ENCODE results near the gene ADGRG6. TPM values are rescaled to one million over a fixed set of nuclear protein-coding genes. Genes with fewer than 3 reads are reported as not detected.

The ADGRG6 gene
- total RNA-seq, 2 experiments from 2014 or later, result 1.6 TPM

- POLR2A ChIA-PET, result no interaction called here
- ATAC-seq (no peak), DNase-seq (no peak)
- CTCF ChIA-PET, result no interaction called here
- H3K4me1 Mint-ChIP-seq (ENCODE audit: low read depth), result no peaks in the 10 kb centered on the region
- peaks cover 10% of the 10 kb centered on the region for H3K27me3 Mint-ChIP-seq (ENCODE audit: low read depth)
- H3K27ac Mint-ChIP-seq, result no peak overlapping the region
- H3K9me3 Mint-ChIP-seq (ENCODE audit: insufficient read depth), result no peaks in the 10 kb centered on the region
- H3K4me3 Mint-ChIP-seq, result no peak overlapping the region
- no peaks in the 10 kb centered on the region for H3K36me3 Mint-ChIP-seq (ENCODE audit: low read depth)
Observed at GRCh38 chr6:142293121-142293520, 8.7 kb upstream of the ADGRG6 start.

- no peaks in the 10 kb centered on the region for H3K36me3 Mint-ChIP-seq (ENCODE audit: low read depth)
- DNase-seq (no peak), ATAC-seq (no peak)
- ChIA-PET CTCF (no interaction called here), POLR2A (no interaction called here)
- H3K4me3 Mint-ChIP-seq, result no peak overlapping the region
- no peaks in the 10 kb centered on the region for H3K4me1 Mint-ChIP-seq (ENCODE audit: low read depth)
- H3K27me3 Mint-ChIP-seq (ENCODE audit: low read depth), result peaks cover 14% of the 10 kb centered on the region
- no peaks in the 10 kb centered on the region for H3K9me3 Mint-ChIP-seq (ENCODE audit: insufficient read depth)
- no peak overlapping the region for H3K27ac Mint-ChIP-seq
Observed at GRCh38 chr6:142294679-142295078, 7.1 kb upstream of the ADGRG6 start.

GRCh38 chr6:142296975-142297604 is 4.7 kb upstream of the ADGRG6 start:
- Mint-ChIP-seq H3K36me3 (ENCODE audit: low read depth) (no peaks in the 10 kb centered on the region), H3K9me3 (ENCODE audit: insufficient read depth) (no peaks in the 10 kb centered on the region), H3K27ac (no peak overlapping the region), H3K4me3 (no peak overlapping the region), H3K4me1 (ENCODE audit: low read depth) (peaks cover 3% of the 10 kb centered on the region), H3K27me3 (ENCODE audit: low read depth) (peaks cover 22% of the 10 kb centered on the region)
- DNase-seq, result no peak
- POLR2A ChIA-PET, result no interaction called here
- CTCF ChIA-PET, result no interaction called here
- no peak for ATAC-seq

- Mint-ChIP-seq H3K4me1 (ENCODE audit: low read depth) (peaks cover 8% of the 10 kb centered on the region), H3K9me3 (ENCODE audit: insufficient read depth) (no peaks in the 10 kb centered on the region), H3K36me3 (ENCODE audit: low read depth) (no peaks in the 10 kb centered on the region), H3K4me3 (no peak overlapping the region), H3K27ac (no peak overlapping the region), H3K27me3 (ENCODE audit: low read depth) (peaks cover 26% of the 10 kb centered on the region)
- ATAC-seq (no peak), DNase-seq (no peak)
- ChIA-PET CTCF (no interaction called here), POLR2A (no interaction called here)
Observed at GRCh38 chr6:142297605-142297995, 4.2 kb upstream of the ADGRG6 start.

GRCh38 chr6:142297996-142298753 is 3.6 kb upstream of the ADGRG6 start:
- no peak overlapping the region for H3K4me3 Mint-ChIP-seq
- H3K27ac Mint-ChIP-seq, result no peak overlapping the region
- CTCF ChIA-PET, result no interaction called here
- DNase-seq (no peak), ATAC-seq (no peak)
- H3K36me3 Mint-ChIP-seq (ENCODE audit: low read depth), result no peaks in the 10 kb centered on the region
- H3K27me3 Mint-ChIP-seq (ENCODE audit: low read depth), result peaks cover 32% of the 10 kb centered on the region
- H3K9me3 Mint-ChIP-seq (ENCODE audit: insufficient read depth), result no peaks in the 10 kb centered on the region
- H3K4me1 Mint-ChIP-seq (ENCODE audit: low read depth), result peaks cover 10% of the 10 kb centered on the region
- POLR2A ChIA-PET, result no interaction called here

DNA sequence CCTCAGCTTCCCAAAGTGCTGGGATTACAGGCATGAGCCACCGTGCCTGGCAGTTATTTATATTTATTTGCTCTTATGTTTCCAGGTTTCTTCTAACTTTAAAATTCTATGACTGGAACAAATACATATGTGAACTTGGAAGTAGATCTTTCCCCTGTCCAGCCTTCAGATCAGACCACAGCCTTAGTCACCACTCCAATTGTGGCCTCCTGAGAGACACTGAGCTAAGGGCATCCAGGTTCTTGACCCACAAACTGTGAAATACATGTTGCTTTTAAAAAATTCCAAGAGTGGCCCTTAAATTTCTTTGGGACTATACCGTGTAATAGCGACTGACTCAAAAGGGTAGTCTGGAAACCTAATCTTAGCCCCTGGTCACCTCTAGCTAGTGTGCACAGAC is 1.5 kb upstream of the ADGRG6 start:
- CTCF ChIA-PET, result interaction anchor here (1.6 kb wide), 1 partner anchor 144 kb away, joined by 3 read pairs; no protein-coding TSS in a partner anchor
- POLR2A ChIA-PET, result no interaction called here
- H3K4me3 Mint-ChIP-seq, result no peak overlapping the region
- DNase-seq (no peak), ATAC-seq (no peak)
- H3K4me1 Mint-ChIP-seq (ENCODE audit: low read depth), result peaks cover 10% of the 10 kb centered on the region
- H3K9me3 Mint-ChIP-seq (ENCODE audit: insufficient read depth), result no peaks in the 10 kb centered on the region
- peaks cover 25% of the 10 kb centered on the region for H3K27me3 Mint-ChIP-seq (ENCODE audit: low read depth)
- no peak overlapping the region for H3K27ac Mint-ChIP-seq
- no peaks in the 10 kb centered on the region for H3K36me3 Mint-ChIP-seq (ENCODE audit: low read depth)

DNA sequence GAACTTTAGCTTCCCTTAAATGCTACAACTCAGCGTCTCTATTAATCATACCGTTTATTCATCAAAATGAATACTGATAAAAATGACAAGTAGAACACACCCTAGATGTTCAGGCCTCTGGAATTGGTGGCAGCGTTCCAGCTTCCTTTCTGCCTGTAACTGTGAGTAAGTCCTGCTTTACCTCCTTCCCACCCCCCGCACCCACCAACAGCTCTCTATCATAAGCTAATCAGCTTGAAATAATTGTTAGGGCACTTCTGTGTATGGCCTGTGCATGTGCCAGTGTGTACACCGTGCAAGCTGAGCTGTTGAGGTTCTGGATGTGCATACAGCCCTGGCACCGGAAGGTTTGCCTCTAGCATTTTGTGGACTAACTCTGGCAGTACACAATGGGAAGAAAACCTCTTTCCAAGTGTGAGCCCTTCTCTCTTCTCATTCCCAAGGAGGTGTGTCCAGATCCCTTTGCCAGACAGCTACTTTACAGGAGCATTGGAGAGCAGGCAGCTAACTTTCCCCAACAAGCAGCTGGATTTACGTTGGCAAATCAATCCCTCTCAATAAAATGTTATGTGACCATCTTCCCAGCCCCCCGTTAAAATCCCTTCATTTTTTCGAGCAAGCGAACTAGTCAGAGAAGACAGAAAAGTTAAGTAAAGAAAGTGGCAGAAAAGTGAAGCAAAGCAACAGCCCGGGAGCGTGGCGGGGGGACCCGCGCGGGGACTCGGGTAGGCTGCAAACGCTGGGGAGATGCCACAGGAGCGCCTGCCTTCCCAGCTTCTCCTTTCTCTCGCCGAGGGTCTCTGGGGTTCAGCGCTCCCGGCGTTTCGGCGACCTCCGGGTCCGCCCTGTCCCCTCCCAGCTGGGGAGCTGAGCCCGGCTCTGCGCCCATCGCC is 803 bp upstream of the ADGRG6 start:
- Mint-ChIP-seq H3K4me1 (ENCODE audit: low read depth) (peaks cover 10% of the 10 kb centered on the region), H3K9me3 (ENCODE audit: insufficient read depth) (no peaks in the 10 kb centered on the region), H3K27me3 (ENCODE audit: low read depth) (peaks cover 25% of the 10 kb centered on the region), H3K4me3 (peak overlapping the region; percentile 79), H3K27ac (no peak overlapping the region), H3K36me3 (ENCODE audit: low read depth) (no peaks in the 10 kb centered on the region)
- ATAC-seq (no peak), DNase-seq (no peak)
- ChIA-PET POLR2A (no interaction called here), CTCF (interaction anchor here (0.6 to 1.6 kb wide), 5 partner anchors 21 to 145 kb away, joined by 3 to 4 read pairs (median 3); no protein-coding TSS in a partner anchor)

- DNase-seq (no peak), ATAC-seq (no peak)
- H3K9me3 Mint-ChIP-seq (ENCODE audit: insufficient read depth), result no peaks in the 10 kb centered on the region
- POLR2A ChIA-PET, result interaction anchor here (0.7 kb wide), 1 partner anchor 656 kb away, joined by 3 read pairs; no protein-coding TSS in a partner anchor
- H3K4me1 Mint-ChIP-seq (ENCODE audit: low read depth), result peaks cover 10% of the 10 kb centered on the region
- CTCF ChIA-PET, result interaction anchor here (0.8 kb wide), 1 partner anchor 70 kb away, joined by 4 read pairs; no protein-coding TSS in a partner anchor
- H3K27me3 Mint-ChIP-seq (ENCODE audit: low read depth), result peaks cover 33% of the 10 kb centered on the region
- H3K36me3 Mint-ChIP-seq (ENCODE audit: low read depth), result no peaks in the 10 kb centered on the region
- H3K4me3 Mint-ChIP-seq, result peak overlapping the region; percentile 79
- H3K27ac Mint-ChIP-seq, result no peak overlapping the region
Observed at GRCh38 chr6:142302421-142303175, 791 bp downstream of the ADGRG6 start.

DNA sequence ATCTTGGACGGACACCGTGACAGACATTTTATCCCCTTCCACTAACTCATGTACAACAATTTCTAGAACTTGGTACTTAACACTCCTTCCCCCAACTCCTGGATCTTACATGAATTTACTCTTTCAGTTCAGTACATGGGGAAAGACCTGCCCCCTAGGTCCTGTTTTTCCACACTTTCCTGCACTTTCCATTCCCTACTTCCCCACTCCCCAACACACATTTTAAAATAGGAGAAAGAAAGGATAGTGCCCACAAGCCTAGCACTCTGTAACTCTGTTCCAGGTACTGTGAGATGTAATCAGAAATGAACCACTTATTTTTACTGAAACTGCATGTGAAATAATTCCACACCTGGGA is 1.3 kb downstream of the ADGRG6 start:
- CTCF ChIA-PET, result no interaction called here
- no peaks in the 10 kb centered on the region for H3K36me3 Mint-ChIP-seq (ENCODE audit: low read depth)
- POLR2A ChIA-PET, result no interaction called here
- DNase-seq (no peak), ATAC-seq (no peak)
- H3K4me1 Mint-ChIP-seq (ENCODE audit: low read depth), result peaks cover 10% of the 10 kb centered on the region
- H3K27me3 Mint-ChIP-seq (ENCODE audit: low read depth), result peaks cover 33% of the 10 kb centered on the region
- H3K9me3 Mint-ChIP-seq (ENCODE audit: insufficient read depth), result no peaks in the 10 kb centered on the region
- H3K4me3 Mint-ChIP-seq, result no peak overlapping the region
- no peak overlapping the region for H3K27ac Mint-ChIP-seq

- peaks cover 10% of the 10 kb centered on the region for H3K4me1 Mint-ChIP-seq (ENCODE audit: low read depth)
- H3K27ac Mint-ChIP-seq, result no peak overlapping the region
- no peak overlapping the region for H3K4me3 Mint-ChIP-seq
- no peak for ATAC-seq
- CTCF ChIA-PET, result interaction anchor here (0.7 kb wide), 1 partner anchor 56 kb away, joined by 3 read pairs; no protein-coding TSS in a partner anchor
- H3K9me3 Mint-ChIP-seq (ENCODE audit: insufficient read depth), result no peaks in the 10 kb centered on the region
- H3K27me3 Mint-ChIP-seq (ENCODE audit: low read depth), result peaks cover 29% of the 10 kb centered on the region
- POLR2A ChIA-PET, result no interaction called here
- DNase-seq, result no peak
- H3K36me3 Mint-ChIP-seq (ENCODE audit: low read depth), result no peaks in the 10 kb centered on the region
Observed at GRCh38 chr6:142304241-142304640, 2.4 kb downstream of the ADGRG6 start.

- H3K4me3 Mint-ChIP-seq, result no peak overlapping the region
- peaks cover 8% of the 10 kb centered on the region for H3K4me1 Mint-ChIP-seq (ENCODE audit: low read depth)
- no peaks in the 10 kb centered on the region for H3K36me3 Mint-ChIP-seq (ENCODE audit: low read depth)
- H3K27me3 Mint-ChIP-seq (ENCODE audit: low read depth), result peaks cover 23% of the 10 kb centered on the region
- POLR2A ChIA-PET, result no interaction called here
- H3K9me3 Mint-ChIP-seq (ENCODE audit: insufficient read depth), result no peaks in the 10 kb centered on the region
- DNase-seq (no peak), ATAC-seq (no peak)
- H3K27ac Mint-ChIP-seq, result no peak overlapping the region
- CTCF ChIA-PET, result interaction anchor here (1.6 kb wide), 1 partner anchor 10 kb away, joined by 3 read pairs; no protein-coding TSS in a partner anchor
Observed at GRCh38 chr6:142306736-142307135, 4.9 kb downstream of the ADGRG6 start.
